Caco-2 (cell line): ENCODE data around the gene DCHS1. TPM values are rescaled to one million over a fixed set of nuclear protein-coding genes. Genes with fewer than 3 reads are reported as not detected.

Experiments
- BruUV-seq: library from RNA; stranded (reverse); fragments of 400-500 nt; replicated peaks from 2 replicates; lab custom pipeline; 2021; lab: Mats Ljungman, UMichigan
- CTCF ChIA-PET: fragments of 300-600 bp; sonication (Branson Sonifier 250); formaldehyde crosslinking; loops from one replicate; lab custom pipeline; 2022; ENCODE audit warnings: antibody characterized with exemption; lab: Charles Lee
- POLR2A ChIA-PET: fragments of 300-600 bp; sonication (Branson Sonifier 250); formaldehyde crosslinking; loops from one replicate; lab custom pipeline; 2022; ENCODE audit warnings: antibody characterized with exemption; lab: Charles Lee
- DNase-seq, 2 experiments: peaks; one replicate each; pipeline versions ENCODE4 v3.0.0 to v3.0.0-alpha.2; 2020 to 2022
- H3K27me3 ChIP-seq: replicated peaks from 2 replicates; pipeline ENCODE4 v1.6.0; 2011; ENCODE audit warnings: low read length; ENCODE audit not compliant: control insufficient read depth, insufficient read depth
- H3K36me3 ChIP-seq: 2 replicates; pipeline ENCODE4 v1.5.1; 2011; ENCODE audit warnings: low read length; ENCODE audit not compliant: control insufficient read depth, insufficient read depth
- H3K4me1 ChIP-seq: fragments of 250-450 bp; sonication (Bioruptor Pico); 2 replicates; pipeline ENCODE4 v1.5.1; 2020; ENCODE audit warnings: mild to moderate bottlenecking
- H3K4me3 ChIP-seq: 2 replicates; pipeline ENCODE4 v1.5.1; 2011; ENCODE audit warnings: low read depth, mild to moderate bottlenecking, control low read depth, low read length
- H3K9me3 ChIP-seq: fragments of 250-450 bp; sonication (Bioruptor Pico); 2 replicates; pipeline ENCODE4 v1.5.1; 2020; ENCODE audit warnings: mild to moderate bottlenecking, moderate library complexity
- H3K27ac Mint-ChIP-seq: one replicate; pipeline ENCODE4 v1.8.0; 2022; ENCODE audit warnings: mixed read lengths; ENCODE audit not compliant: unreplicated experiment
- H3K27me3 Mint-ChIP-seq: one replicate; pipeline ENCODE4 v1.8.0; 2022; ENCODE audit warnings: mixed read lengths; ENCODE audit not compliant: insufficient read depth, unreplicated experiment
- H3K36me3 Mint-ChIP-seq: one replicate; pipeline ENCODE4 v1.8.0; 2022; ENCODE audit warnings: mild to moderate bottlenecking, mixed read lengths; ENCODE audit not compliant: insufficient read depth, unreplicated experiment
- H3K4me1 Mint-ChIP-seq: one replicate; pipeline ENCODE4 v1.8.0; 2022; ENCODE audit warnings: low read depth, mixed read lengths; ENCODE audit not compliant: unreplicated experiment
- H3K4me3 Mint-ChIP-seq: one replicate; pipeline ENCODE4 v1.8.0; 2022; ENCODE audit warnings: mild to moderate bottlenecking, moderate library complexity, mixed read lengths; ENCODE audit not compliant: unreplicated experiment
- H3K9me3 Mint-ChIP-seq: one replicate; pipeline ENCODE4 v1.8.0; 2022; ENCODE audit warnings: mixed read lengths; ENCODE audit not compliant: unreplicated experiment
- intact Hi-C: fragments of 100-400 bp; cut with micrococcal nuclease; formaldehyde crosslinking; loops from one replicate; pipeline ENCODE4 v1.10.0; 2022; ENCODE audit not compliant: unreplicated experiment
- total RNA-seq: library from RNA; stranded (reverse); gene quantifications from 2 replicates; pipeline ENCODE4 v1.2.3, GENCODE V29; 2022
- TF ChIP-seq, protein P1 (sequence below), 2 experiments: fragments of 200-600 bp in 1 of 2; IDR thresholded peaks; 1 replicate in 1 of 2; 2 replicates in 1 of 2; pipeline versions ENCODE4 v1.5.1 to v1.8.0; 2011 to 2022; ENCODE audit warnings: antibody characterized with exemption in 1 of 2, control low read depth in 1 of 2, inconsistent platforms in 1 of 2, low read depth in 1 of 2, low read length in 1 of 2, mild to moderate bottlenecking in 1 of 2, moderate library complexity in 1 of 2; ENCODE audit not compliant: insufficient read depth in 1 of 2, severe bottlenecking in 1 of 2, unreplicated experiment in 1 of 2

DCHS1 gene
- total RNA-seq, 1 experiment from 2014 or later: 1.7 TPM

DNA sequence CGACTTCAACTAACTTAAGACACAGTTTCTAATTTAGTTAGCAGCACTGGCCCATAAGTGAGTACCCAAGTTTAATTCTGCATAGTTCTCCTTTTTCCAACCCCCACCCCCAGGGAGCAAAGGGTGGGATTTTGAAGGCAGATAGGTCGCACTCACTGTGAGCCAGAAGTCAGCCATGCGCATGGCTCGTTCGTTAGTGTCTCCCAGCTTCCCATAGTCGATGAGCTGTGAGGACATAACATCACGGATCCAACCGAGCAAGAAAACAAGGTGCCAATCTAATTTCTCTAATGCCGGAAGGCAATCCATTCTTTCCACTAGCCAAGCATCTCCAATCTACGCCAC is 27.0 kb upstream of the DCHS1 start:
- no peak for DNase-seq

DNA sequence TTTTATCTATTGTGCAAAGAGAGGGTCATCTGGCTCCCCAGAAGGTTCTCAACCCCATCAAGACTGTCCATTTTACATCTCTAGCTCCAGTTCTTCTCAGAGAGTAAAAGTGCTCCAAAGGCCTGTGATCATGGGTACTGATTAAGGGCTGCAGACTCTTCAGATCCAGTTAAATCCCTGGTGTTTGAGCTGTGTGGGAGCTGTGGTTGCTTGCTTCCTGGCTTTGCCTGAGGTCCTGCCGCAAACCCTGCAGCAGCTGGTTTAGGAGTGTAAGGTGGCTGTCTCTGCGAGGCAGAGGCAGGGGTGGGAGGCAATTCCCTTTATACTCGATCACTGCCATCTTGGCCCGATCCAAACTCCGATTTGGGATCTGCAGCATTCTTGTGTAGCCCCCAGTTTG is 26.3 kb upstream of the DCHS1 start:
- Histone ChIP-seq H3K36me3 (peaks cover 4% of the 10 kb centered on the region), H3K4me1 (peaks cover 13% of the 10 kb centered on the region), H3K27me3 (no peaks in the 10 kb centered on the region), H3K4me3 (peak overlapping the region; percentile 88), H3K9me3 (no peaks in the 10 kb centered on the region)
- TF ChIP-seq, protein P1, sequence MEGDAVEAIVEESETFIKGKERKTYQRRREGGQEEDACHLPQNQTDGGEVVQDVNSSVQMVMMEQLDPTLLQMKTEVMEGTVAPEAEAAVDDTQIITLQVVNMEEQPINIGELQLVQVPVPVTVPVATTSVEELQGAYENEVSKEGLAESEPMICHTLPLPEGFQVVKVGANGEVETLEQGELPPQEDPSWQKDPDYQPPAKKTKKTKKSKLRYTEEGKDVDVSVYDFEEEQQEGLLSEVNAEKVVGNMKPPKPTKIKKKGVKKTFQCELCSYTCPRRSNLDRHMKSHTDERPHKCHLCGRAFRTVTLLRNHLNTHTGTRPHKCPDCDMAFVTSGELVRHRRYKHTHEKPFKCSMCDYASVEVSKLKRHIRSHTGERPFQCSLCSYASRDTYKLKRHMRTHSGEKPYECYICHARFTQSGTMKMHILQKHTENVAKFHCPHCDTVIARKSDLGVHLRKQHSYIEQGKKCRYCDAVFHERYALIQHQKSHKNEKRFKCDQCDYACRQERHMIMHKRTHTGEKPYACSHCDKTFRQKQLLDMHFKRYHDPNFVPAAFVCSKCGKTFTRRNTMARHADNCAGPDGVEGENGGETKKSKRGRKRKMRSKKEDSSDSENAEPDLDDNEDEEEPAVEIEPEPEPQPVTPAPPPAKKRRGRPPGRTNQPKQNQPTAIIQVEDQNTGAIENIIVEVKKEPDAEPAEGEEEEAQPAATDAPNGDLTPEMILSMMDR (IDR thresholded peaks at IDR 0.05; ENCODE audit: insufficient read depth in 1 of 2, low read depth in 1 of 2, low read length in 1 of 2, severe bottlenecking in 1 of 2, unreplicated experiment in 1 of 2): no peak
- intact Hi-C loops: loop anchor here (2.0 kb wide), 1 partner anchor 193 kb away; no protein-coding TSS in a partner anchor
- peaks cover 5% of the 10 kb centered on the region for H3K27me3 Mint-ChIP-seq
- peaks cover 7% of the 10 kb centered on the region for H3K4me1 Mint-ChIP-seq
- POLR2A ChIA-PET: interaction anchor here (0.6 kb wide), 1 partner anchor 85 kb away, joined by 4 read pairs; no protein-coding TSS in a partner anchor
- BruUV-seq: no TSS peak
- H3K27ac Mint-ChIP-seq: no peak overlapping the region
- CTCF ChIA-PET: interaction anchor here (1.1 kb wide), 1 partner anchor 151 kb away, joined by 3 read pairs; no protein-coding TSS in a partner anchor
- H3K9me3 Mint-ChIP-seq: no peaks in the 10 kb centered on the region
- no peak for DNase-seq
- peaks cover 32% of the 10 kb centered on the region for H3K36me3 Mint-ChIP-seq
- H3K4me3 Mint-ChIP-seq: peak overlapping the region; percentile 100

More for the DNA sequence above, 27.0 kb upstream of the DCHS1 start:
- TF ChIP-seq, protein P1 (IDR thresholded peaks at IDR 0.05; ENCODE audit: insufficient read depth in 1 of 2, low read depth in 1 of 2, low read length in 1 of 2, severe bottlenecking in 1 of 2, unreplicated experiment in 1 of 2): no peak
- intact Hi-C loops: loop anchor here (2.0 kb wide), 1 partner anchor 194 kb away; no protein-coding TSS in a partner anchor
- Mint-ChIP-seq H3K27me3 (peaks cover 5% of the 10 kb centered on the region), H3K9me3 (no peaks in the 10 kb centered on the region), H3K36me3 (peaks cover 32% of the 10 kb centered on the region), H3K27ac (peak overlapping the region; percentile 100), H3K4me3 (peak overlapping the region; percentile 100), H3K4me1 (peaks cover 7% of the 10 kb centered on the region)
- peak overlapping the region; percentile 88 for H3K4me3 ChIP-seq
- no peaks in the 10 kb centered on the region for H3K27me3 ChIP-seq
- TSS peak; percentile 77 for BruUV-seq
- peaks cover 13% of the 10 kb centered on the region for H3K4me1 ChIP-seq
- ChIA-PET CTCF (interaction anchor here (1.0 to 1.3 kb wide), 8 partner anchors 11 to 320 kb away, joined by 3 to 26 read pairs (median 4); partner anchors contain the start of gene TAF10), POLR2A (interaction anchor here (1.0 to 1.1 kb wide), 3 partner anchors 71 to 201 kb away, joined by 4 to 9 read pairs (median 9); partner anchors contain the start of genes ARFIP2, TAF10 and TIMM10B)
- peaks cover 4% of the 10 kb centered on the region for H3K36me3 ChIP-seq
- H3K9me3 ChIP-seq: no peaks in the 10 kb centered on the region

- CTCF ChIA-PET: interaction anchor here (1.1 kb wide), 1 partner anchor 150 kb away, joined by 3 read pairs; no protein-coding TSS in a partner anchor
- H3K27me3 Mint-ChIP-seq: peaks cover 5% of the 10 kb centered on the region
- POLR2A ChIA-PET: interaction anchor here (0.6 kb wide), 1 partner anchor 84 kb away, joined by 4 read pairs; no protein-coding TSS in a partner anchor
These were observed 25.9 kb upstream of the DCHS1 start for GRCh38 chr11:6681505-6681904.

More at GRCh38 chr11:6681505-6681904, 25.9 kb upstream of the DCHS1 start:
- H3K27ac Mint-ChIP-seq: no peak overlapping the region
- H3K4me3 Mint-ChIP-seq: peak overlapping the region; percentile 100
- intact Hi-C loops: no loop called here
- TF ChIP-seq, protein P1 (IDR thresholded peaks at IDR 0.05; ENCODE audit: insufficient read depth in 1 of 2, low read depth in 1 of 2, low read length in 1 of 2, severe bottlenecking in 1 of 2, unreplicated experiment in 1 of 2): no peak
- no TSS peak for BruUV-seq
- Histone ChIP-seq H3K36me3 (peaks cover 4% of the 10 kb centered on the region), H3K4me1 (peaks cover 13% of the 10 kb centered on the region), H3K27me3 (no peaks in the 10 kb centered on the region), H3K9me3 (no peaks in the 10 kb centered on the region), H3K4me3 (no peak overlapping the region; the same call in 1 of the 2 replicates)
- H3K9me3 Mint-ChIP-seq: no peaks in the 10 kb centered on the region
- H3K36me3 Mint-ChIP-seq: peaks cover 32% of the 10 kb centered on the region
- no peak for DNase-seq
- peaks cover 7% of the 10 kb centered on the region for H3K4me1 Mint-ChIP-seq
